Endodermal cell (in vitro differentiated cells): Measurements from ENCODE around the gene COX7A2L. TPM values are rescaled to one million over a fixed set of nuclear protein-coding genes. Genes with fewer than 3 reads are reported as not detected.
"Not testable (repeated sequence)": the region's sequence is repeated elsewhere in the genome, so short reads cannot be mapped to it uniquely, and the experiment has no call there.

Experiments
- DNase-seq: peaks from one replicate; pipeline ENCODE4 v3.0.0-alpha.2; 2017
- H3K27ac ChIP-seq: 2 replicates; pipeline ENCODE4 v1.5.1; 2013; ENCODE audit warnings: mild to moderate bottlenecking, low read depth, low read length, moderate library complexity
- H3K27me3 ChIP-seq: 2 replicates; pipeline ENCODE4 v1.6.1; 2013; ENCODE audit warnings: mild to moderate bottlenecking, low read length, moderate library complexity; ENCODE audit not compliant: insufficient read depth, control insufficient read depth, poor library complexity, severe bottlenecking
- H3K36me3 ChIP-seq: 2 replicates; pipeline ENCODE4 v1.7.0; 2013; ENCODE audit warnings: mild to moderate bottlenecking, low read length, moderate library complexity; ENCODE audit not compliant: control insufficient read depth, insufficient read depth
- H3K4me1 ChIP-seq: one replicate; pipeline ENCODE4 v1.7.0; 2013; ENCODE audit warnings: low read length; ENCODE audit not compliant: control insufficient read depth, insufficient read depth
- H3K4me3 ChIP-seq: 2 replicates; pipeline ENCODE4 v1.5.1; 2013; ENCODE audit warnings: mild to moderate bottlenecking, low read length, moderate library complexity
- H3K9ac ChIP-seq: 2 replicates; pipeline ENCODE4 v1.6.1; 2013; ENCODE audit warnings: mild to moderate bottlenecking, low read length, moderate library complexity; ENCODE audit not compliant: poor library complexity, severe bottlenecking; ENCODE audit errors: extremely low read depth
- H3K9me3 ChIP-seq: 2 replicates; pipeline ENCODE4 v1.6.1; 2013; ENCODE audit warnings: mild to moderate bottlenecking, low read length, moderate library complexity; ENCODE audit not compliant: control insufficient read depth
- H3K27ac Mint-ChIP-seq: 2 replicates; pipeline ENCODE4 v1.8.0; 2020; ENCODE audit warnings: mixed read lengths
- H3K27me3 Mint-ChIP-seq: 2 replicates; pipeline ENCODE4 v1.8.0; 2021; ENCODE audit warnings: mild to moderate bottlenecking, mixed read lengths; ENCODE audit not compliant: insufficient read depth
- H3K36me3 Mint-ChIP-seq: 2 replicates; pipeline ENCODE4 v1.8.0; 2020; ENCODE audit warnings: low read depth, mixed read lengths
- H3K4me1 Mint-ChIP-seq: 2 replicates; pipeline ENCODE4 v1.8.0; 2020; ENCODE audit warnings: mixed read lengths
- H3K4me3 Mint-ChIP-seq: 2 replicates; pipeline ENCODE4 v1.8.0; 2020; ENCODE audit warnings: mild to moderate bottlenecking, moderate library complexity, mixed read lengths
- H3K9me3 Mint-ChIP-seq: 2 replicates; pipeline ENCODE4 v1.8.0; 2020; ENCODE audit warnings: mild to moderate bottlenecking, mixed read lengths
- CTCF ChIP-seq: fragments of 200-600 bp; sonication (generic); conservative IDR thresholded peaks from 2 replicates; pipeline ENCODE4 v1.5.0; 2021; ENCODE audit warnings: antibody characterized with exemption, mild to moderate bottlenecking
- WGBS, 2 experiments: methylation state at CpG; one replicate each; pipeline versions ENCODE4 v1.1.5 to v1.1.7; 2013; ENCODE audit warnings: missing lambda C conversion rate in 2 of 2, mixed read lengths in 1 of 2; ENCODE audit not compliant: insufficient coverage in 1 of 2, insufficient read length in 1 of 2; 5-methylcytosine and 5-hydroxymethylcytosine counted together
- total RNA-seq, 2 donors: library from RNA; stranded (reverse); fragmentation: NEBNext Ultra II Directional in 1 of 2; extraction: Animal tissue kit (Norgen Biotek cat#: 25700) in 1 of 2; gene quantifications; 2 replicates in 1 of 2; 3 replicates in 1 of 2; pipeline ENCODE4 v1.2.1, GENCODE V29; 2021

COX7A2L gene
- total RNA-seq, 2 donors from 2014 or later, result 113 to 117 TPM

GRCh38 chr2:42404676-42405075 lies 43.7 kb upstream of the COX7A2L start:
- H3K4me3 ChIP-seq, result no peak overlapping the region
- H3K27ac Mint-ChIP-seq, result no peak overlapping the region
- DNase-seq, result no peak
- no peak for TF ChIP-seq CTCF
- no peaks in the 10 kb centered on the region for H3K27me3 ChIP-seq
- 88 to 95% methylated on average over 4 of the region's 4 CpGs for WGBS, 2 experiments
- no peaks in the 10 kb centered on the region for H3K9me3 ChIP-seq
- H3K27ac ChIP-seq, result no peak overlapping the region
- no peak overlapping the region for H3K4me3 Mint-ChIP-seq
- H3K27me3 Mint-ChIP-seq, result no peaks in the 10 kb centered on the region
- peaks cover 1% of the 10 kb centered on the region for H3K36me3 Mint-ChIP-seq
- peaks cover 4% of the 10 kb centered on the region for H3K9me3 Mint-ChIP-seq
- H3K4me1 ChIP-seq, result no peaks in the 10 kb centered on the region
- H3K4me1 Mint-ChIP-seq, result no peaks in the 10 kb centered on the region
- H3K36me3 ChIP-seq, result no peaks in the 10 kb centered on the region
- no peak overlapping the region for H3K9ac ChIP-seq

DNA sequence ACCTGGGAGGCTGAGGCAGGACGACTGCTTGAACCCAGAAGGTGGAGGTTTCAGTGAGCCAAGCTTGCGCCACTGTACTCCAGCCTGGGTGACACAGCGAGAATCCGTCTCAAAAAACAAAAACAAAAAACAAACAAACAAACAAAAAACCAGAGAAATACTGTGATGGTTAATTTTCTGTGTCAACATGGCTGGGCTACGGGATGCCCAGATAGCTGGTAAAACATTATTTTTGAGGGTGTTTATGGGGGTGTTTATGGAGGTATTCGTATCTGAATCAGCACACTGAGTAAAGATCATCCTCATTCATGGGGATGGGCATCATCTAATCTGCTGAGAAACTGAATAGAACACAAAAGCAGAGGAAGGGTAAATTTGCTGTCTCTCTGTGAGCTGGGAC lies 40.8 kb upstream of the COX7A2L start:
- DNase-seq, result no peak
- H3K27ac ChIP-seq, result no peak overlapping the region
- no peak overlapping the region for H3K4me3 ChIP-seq
- H3K4me1 ChIP-seq, result no peaks in the 10 kb centered on the region
- Mint-ChIP-seq H3K27me3 (no peaks in the 10 kb centered on the region), H3K27ac (no peak overlapping the region), H3K9me3 (no peaks in the 10 kb centered on the region), H3K4me1 (no peaks in the 10 kb centered on the region), H3K4me3 (no peak overlapping the region), H3K36me3 (no peaks in the 10 kb centered on the region)
- H3K9me3 ChIP-seq, result no peaks in the 10 kb centered on the region
- no peaks in the 10 kb centered on the region for H3K27me3 ChIP-seq
- H3K9ac ChIP-seq, result no peak overlapping the region
- H3K36me3 ChIP-seq, result no peaks in the 10 kb centered on the region
- TF ChIP-seq CTCF, result no peak
- 97 to 100% methylated on average over 1 to 6 of the region's 6 CpGs for WGBS, 2 experiments

GRCh38 chr2:42398052-42398451 lies 37.0 kb upstream of the COX7A2L start:
- not testable (repeated sequence) for DNase-seq, H3K27ac ChIP-seq, H3K9me3 ChIP-seq, H3K27me3 ChIP-seq, H3K9me3 Mint-ChIP-seq, H3K4me3 ChIP-seq, H3K27me3 Mint-ChIP-seq, H3K36me3 ChIP-seq, H3K9ac ChIP-seq, H3K4me1 Mint-ChIP-seq, H3K4me3 Mint-ChIP-seq, H3K27ac Mint-ChIP-seq, H3K4me1 ChIP-seq, H3K36me3 Mint-ChIP-seq
- WGBS, 2 experiments, result 92 to 97% methylated on average over 6 to 9 of the region's 11 CpGs

DNA sequence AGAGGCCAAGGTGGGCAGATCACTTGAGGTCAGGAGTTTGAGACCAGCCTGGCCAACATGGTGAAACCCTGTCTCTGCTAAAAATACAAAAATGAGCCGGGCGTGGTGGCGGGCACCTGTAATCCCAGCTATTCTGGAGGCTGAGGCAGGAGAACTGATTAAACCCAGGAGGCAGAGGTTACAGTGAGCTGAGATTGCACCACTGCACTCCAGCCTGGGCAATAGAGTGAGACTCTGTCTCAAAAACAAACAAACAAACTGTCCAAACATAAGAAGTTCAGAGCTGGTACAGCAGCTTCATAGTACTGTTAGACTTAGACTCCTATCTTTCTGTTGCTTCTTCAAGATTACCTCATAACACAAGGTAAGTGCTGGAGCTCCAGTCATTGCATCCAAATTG lies 32.3 kb upstream of the COX7A2L start:
- not testable (repeated sequence) for H3K4me1 ChIP-seq, H3K27ac ChIP-seq, H3K36me3 ChIP-seq, H3K4me3 ChIP-seq, H3K9ac ChIP-seq, H3K27ac Mint-ChIP-seq, H3K4me3 Mint-ChIP-seq, H3K27me3 ChIP-seq, H3K4me1 Mint-ChIP-seq, H3K36me3 Mint-ChIP-seq, DNase-seq, H3K9me3 ChIP-seq, H3K9me3 Mint-ChIP-seq, H3K27me3 Mint-ChIP-seq
- 87 to 95% methylated on average over 3 of the region's 3 CpGs for WGBS, 2 experiments
